HG02798 (cell line): Measurements from ENCODE around the gene TCF7L1.
"Not testable (repeated sequence)": the region's sequence is repeated elsewhere in the genome, so short reads cannot be mapped to it uniquely, and the experiment has no call there.

Source experiments
- ATAC-seq: cut with Tn5 transposase; IDR thresholded peaks from one replicate; pipeline ENCODE4 v1.9.1; 2021; ENCODE audit warnings: mild to moderate bottlenecking; ENCODE audit not compliant: unreplicated experiment, poor library complexity

Gene TCF7L1

GRCh38 chr2:85131116-85131515, 2.1 kb upstream of the TCF7L1 start:
- no peak for ATAC-seq

DNA sequence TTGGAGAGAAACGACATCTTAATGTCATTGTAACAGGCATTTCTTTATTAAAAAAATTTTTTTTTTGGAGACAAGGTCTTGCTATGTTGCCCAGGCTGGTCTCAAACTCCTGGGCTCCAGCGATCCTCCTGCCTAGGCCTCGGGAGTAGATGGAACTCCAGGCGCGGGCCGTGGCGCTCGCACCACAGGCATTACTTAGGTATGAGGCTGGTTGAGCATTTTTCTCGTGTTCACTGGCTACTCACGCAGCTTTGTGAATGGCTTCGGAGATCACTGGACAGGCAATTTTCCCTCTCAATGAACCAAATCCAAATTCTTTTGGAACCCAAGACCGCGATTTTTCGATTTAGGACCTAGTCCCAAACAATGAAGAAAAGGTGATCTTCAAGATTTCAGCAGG, 795 bp upstream of the TCF7L1 start:
- no peak for ATAC-seq

GRCh38 chr2:85133751-85134254, 611 bp downstream of the TCF7L1 start:
- ATAC-seq: no peak

GRCh38 chr2:85134255-85134895, 1.2 kb downstream of the TCF7L1 start:
- ATAC-seq: no peak

DNA sequence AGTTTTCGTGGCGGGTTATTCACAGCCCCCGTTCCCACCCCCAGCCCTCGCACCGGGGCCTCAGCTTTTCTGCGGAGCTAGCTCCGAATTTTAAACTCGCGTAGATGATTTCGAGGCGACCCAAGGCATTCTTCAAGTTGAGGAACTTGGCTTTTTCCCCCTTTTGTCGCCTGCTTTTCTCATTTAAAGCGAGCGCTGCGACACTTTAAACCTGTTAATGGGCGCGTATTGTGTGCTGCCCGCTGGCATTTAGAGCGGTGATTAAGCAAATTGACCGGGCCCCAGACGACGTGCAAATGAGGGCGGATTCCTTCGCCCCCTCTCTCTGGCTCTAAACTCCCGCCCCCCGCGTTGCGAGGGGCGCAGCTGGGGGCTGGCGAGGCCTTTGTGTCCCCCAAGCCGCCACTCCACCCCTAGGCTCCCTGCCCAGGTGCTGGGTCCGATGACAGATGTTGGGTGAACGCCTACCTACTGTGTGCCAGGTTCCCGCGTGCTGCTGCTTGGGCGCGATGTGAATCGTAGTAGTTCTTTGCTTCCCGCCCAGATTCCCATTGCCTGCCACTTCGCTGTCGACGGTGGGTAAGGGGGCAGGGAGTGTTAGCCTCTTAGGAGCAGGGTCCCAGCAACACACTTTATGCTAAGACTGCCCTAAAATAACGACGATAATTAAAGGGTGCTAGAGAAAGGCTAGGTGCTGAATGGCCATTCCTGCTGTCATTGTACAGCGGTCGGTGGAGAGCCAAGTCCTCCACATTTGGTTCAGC, 1.9 kb downstream of the TCF7L1 start:
- no peak for ATAC-seq

- ATAC-seq: no peak
Observed at GRCh38 chr2:85135660-85135914, 2.4 kb downstream of the TCF7L1 start.

GRCh38 chr2:85137156-85137555, 4.0 kb downstream of the TCF7L1 start:
- no peak for ATAC-seq

DNA sequence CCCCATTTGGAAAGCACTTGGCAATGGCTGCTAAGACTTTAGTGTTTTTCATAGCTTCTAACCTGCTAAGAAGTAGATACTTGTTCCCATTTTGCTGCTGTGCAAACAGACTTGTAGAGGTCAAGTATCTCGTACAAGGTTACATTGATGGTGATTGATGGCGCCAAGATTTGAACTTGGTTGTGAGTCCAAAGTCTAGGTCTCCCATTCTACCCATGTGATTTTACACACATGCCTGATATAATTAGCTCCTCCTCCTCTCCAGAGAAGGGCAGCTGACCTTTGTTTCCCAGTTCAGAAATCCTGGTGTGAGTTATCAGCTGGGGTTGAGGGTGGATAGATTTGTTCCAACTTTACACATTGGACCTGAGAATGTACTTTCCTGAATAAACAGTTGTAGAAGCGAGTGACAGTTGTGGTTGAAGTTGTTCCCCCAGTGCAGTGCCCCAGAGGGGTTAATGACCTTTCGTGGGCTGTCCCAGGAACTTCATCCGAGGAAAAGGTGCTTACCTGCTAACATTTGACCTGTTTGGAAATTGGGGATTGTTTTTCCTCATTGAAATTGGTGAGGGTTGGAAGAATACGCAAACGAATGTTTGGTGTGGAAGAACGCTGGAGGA, 10.4 kb downstream of the TCF7L1 start:
- ATAC-seq: no peak

DNA sequence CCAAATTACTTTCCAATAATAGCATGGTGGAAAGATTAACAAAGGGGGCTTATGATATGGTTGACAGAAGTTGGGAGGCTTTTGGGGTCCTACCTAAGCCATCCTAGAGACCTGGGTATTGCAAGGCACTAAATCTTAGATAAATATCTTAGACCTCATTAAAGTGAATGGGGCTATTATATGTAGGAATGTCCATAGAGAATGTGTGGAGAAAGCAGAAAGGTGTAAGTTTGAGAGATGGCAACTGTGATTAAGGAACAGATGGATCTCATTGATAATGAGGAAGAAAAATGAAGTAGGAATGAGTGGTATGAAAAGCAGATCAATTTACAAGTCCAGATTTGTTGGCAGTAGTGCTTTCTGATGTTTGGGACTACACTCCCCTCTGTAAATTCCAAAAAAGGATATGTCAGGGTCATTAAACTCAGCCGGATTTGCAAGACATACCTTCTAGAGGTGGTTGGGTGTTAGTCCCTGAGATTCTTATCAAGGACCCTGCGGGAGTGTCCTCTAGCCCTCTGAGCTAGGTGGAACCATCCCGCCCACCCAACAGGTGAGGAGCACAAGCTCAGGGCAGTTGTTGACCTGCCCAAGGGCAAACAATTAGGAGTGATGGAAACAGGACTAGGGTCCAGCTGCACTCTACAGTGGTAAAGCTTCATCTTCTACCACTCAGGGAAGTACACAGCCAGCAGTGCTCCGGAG, 12.1 kb downstream of the TCF7L1 start:
- no peak for ATAC-seq

DNA sequence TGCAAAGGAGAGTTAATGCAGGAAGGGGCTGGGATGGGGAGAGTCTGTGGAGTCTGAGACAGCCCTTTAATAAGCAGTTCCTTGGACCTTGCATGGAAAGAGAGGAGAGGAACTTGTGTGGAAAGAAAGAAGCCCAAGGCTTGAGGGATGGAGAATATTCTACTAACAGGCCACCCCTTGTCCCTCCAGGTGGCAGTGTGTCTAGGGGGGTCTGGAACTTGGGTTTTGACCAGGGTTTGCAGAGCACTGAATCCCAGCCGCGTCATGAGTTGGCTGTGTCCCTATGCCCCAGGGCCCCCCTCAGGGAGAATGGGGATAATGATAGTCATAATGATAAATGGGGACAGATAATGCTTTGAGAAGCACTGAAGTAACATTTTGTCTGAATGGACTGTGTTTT, 15.0 kb downstream of the TCF7L1 start:
- ATAC-seq: no peak

GRCh38 chr2:85151026-85151425, 17.8 kb downstream of the TCF7L1 start:
- no peak for ATAC-seq

DNA sequence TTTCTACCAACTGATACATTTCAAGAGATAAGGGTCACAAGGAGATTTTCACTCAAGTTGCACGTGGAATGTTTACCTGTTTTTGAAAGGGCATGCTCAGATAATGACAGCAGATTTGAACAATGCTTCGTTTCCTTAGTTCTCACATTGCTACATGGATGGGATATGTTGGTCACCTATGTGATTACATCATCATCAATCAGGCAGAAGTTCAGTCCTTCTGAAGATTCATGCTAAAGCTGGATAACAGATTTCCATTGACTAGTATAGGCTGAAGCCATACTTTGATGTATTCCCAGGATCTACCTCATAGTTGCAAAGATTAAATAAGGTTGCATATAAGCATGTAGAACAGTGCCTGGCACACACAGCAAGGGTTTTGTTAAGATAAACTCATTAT, 19.7 kb downstream of the TCF7L1 start:
- no peak for ATAC-seq

- no peak for ATAC-seq
Observed at GRCh38 chr2:85154048-85154753, 21.0 kb downstream of the TCF7L1 start.

GRCh38 chr2:85155082-85155481, 21.9 kb downstream of the TCF7L1 start:
- not testable (repeated sequence) for ATAC-seq

DNA sequence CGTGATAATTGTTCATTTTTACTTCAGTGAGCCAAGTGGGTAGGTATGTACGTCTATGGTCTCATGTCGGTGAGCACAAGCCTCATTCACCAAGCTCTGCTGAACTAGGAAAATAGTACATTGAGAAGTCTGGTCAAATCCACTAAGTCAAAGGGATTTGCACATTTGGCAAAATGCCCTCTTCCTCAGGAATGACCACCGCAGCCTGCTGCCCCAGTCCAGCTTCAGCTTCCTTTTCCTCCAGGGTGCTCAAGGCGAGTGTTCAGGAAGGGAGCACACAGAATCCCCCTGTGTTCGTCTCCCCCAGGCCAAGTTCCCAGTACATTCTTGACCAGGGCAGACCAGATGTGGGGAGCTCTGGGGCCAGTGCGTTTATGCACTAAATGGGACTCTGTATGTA, 23.0 kb downstream of the TCF7L1 start:
- ATAC-seq: no peak

DNA sequence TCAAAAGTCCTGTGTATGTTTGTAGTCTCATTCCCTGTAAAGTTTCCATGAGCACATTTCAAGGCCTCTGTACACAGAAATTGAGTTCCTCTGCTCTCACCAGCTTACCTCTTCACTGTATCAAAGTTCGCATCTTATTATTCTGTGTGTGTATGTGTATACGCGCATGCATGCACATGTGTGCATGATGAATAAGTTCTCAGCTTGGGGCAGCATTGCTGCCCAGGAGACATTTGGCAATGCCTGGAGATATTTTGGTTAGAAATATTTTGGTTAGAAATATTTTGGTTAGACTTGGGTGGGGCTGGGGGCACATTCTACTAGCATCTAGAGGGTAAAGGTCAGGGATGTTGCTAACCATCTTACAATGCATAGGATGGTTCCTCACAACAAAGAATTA, 23.4 kb downstream of the TCF7L1 start:
- ATAC-seq: no peak

DNA sequence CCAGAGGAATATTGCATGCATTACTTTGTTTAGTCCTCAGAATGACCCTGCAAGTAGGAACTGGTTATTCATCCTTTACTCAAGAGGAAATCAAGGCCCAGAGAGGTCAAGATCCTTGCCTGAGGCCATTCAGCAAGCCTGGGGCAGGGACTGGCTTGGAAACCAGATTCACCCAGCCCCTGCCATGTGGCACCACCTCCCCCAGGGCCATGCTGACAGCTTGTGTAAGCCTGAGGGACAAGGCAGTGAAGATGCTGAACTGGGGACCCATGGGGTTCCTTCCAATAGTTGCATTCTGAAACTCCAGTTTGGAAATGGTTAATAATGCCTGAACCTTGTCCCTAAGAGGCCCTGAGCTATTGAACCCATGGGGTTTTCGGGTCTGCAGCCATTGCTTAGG, 24.2 kb downstream of the TCF7L1 start:
- ATAC-seq: no peak

DNA sequence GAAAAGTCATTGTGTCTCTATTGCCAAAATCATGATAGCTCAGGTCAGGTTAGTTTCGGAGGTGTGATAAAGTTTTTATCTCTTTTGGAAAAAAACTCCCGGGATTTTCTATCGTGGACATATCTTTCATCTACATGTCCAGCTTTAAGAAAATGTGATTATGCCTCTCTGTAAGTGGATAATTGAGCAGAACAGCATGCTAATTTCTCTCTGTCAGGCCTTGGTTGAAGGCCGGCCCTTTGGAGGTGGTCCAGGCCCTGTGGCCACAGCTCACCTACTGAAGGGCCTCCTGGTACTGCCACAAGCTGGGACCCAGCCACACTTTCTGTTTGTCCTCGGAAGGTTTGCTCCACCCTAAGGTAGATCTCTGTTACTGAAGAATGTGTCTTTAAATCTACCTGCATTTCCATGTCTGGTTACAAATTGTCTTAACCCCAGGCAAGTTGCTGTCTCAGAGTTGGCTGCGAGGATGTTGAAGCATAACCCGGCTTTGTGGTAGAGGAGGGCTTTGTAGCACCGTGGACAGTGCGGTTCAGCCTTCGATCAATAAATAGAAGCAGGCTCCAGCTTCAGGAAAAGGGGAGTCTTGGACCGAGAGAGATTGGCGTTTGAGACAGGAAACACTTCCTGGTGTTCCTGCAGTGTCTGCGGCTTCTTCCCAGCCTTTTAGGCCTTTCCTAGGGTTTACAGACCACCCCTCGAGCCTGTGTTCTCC, 25.5 kb downstream of the TCF7L1 start:
- ATAC-seq: no peak

- ATAC-seq: no peak
Observed at GRCh38 chr2:85159589-85159988, 26.4 kb downstream of the TCF7L1 start.
